Measurements from ENCODE around the gene ACTL9.

DNA sequence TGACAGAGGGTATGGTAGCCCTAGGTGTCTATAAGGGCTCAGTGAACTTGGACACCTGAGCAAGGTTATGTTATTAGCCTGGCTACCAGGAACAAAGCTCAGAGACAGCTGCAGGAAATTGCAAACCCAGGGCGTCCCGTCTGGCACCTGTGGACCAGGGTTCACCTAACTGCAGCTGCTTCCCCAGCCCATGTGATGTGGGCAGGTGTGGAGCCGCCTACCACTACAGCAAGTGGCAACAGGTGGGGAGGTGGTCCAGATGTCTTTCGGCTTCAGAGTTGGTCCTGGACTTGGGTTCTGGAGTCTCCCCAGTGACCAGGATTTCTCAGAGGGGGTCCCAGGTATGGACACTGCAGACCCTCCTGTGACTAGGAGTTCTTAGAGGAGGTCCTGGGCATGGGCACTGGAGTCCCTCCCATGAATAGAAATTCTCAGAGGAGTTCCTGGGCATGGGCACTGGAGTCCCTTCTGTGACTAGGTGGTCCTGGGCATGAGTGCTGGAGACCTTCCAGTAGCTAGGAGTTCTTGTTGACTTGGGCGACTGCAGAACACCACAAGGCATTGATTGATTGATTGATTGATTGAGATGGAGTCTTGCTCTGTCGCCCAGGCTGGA, 25.2 kb downstream of the ACTL9 start:
- TF ChIP-seq CTCF (IDR thresholded peaks at IDR 0.05): no peak
- TF ChIP-seq POLR2A (IDR thresholded peaks at IDR 0.05): no peak
